Activated CD8-positive, alpha-beta T cell treated with anti-CD3 and anti-CD28 coated beads, Interleukin-2, amount 10 ng/mL, durations not matched to agents 7 days and 5 days (primary cell): ENCODE measurements around the gene TCTA. TPM values are rescaled to one million over a fixed set of nuclear protein-coding genes. Genes with fewer than 3 reads are reported as not detected.

ENCODE experiments used
- ATAC-seq: fragments of 150-1000 bp; cut with Tn5 transposase; one replicate; pipeline ENCODE4 v1.10.0; 2021; ENCODE audit warnings: moderate library complexity
- CTCF ChIA-PET: fragments of 350-600 bp; sonication (Branson Sonifier 250); formaldehyde crosslinking; loops from one replicate; lab custom pipeline; 2021; ENCODE audit warnings: antibody characterized with exemption; lab: Charles Lee
- POLR2A ChIA-PET: fragments of 350-600 bp; sonication (Branson Sonifier 250); formaldehyde crosslinking; loops from one replicate; lab custom pipeline; 2021; ENCODE audit warnings: antibody characterized with exemption; lab: Charles Lee
- DNase-seq: peaks from one replicate; pipeline ENCODE4 v3.0.0-alpha.2; 2020
- H3K27ac Mint-ChIP-seq: one replicate; pipeline ENCODE4 v1.8.0; 2021; ENCODE audit warnings: mild to moderate bottlenecking, mixed read lengths
- H3K27me3 Mint-ChIP-seq: one replicate; pipeline ENCODE4 v1.8.0; 2021; ENCODE audit warnings: low read depth, mixed read lengths
- H3K36me3 Mint-ChIP-seq: one replicate; pipeline ENCODE4 v1.8.0; 2021; ENCODE audit warnings: low read depth, mixed read lengths
- H3K4me1 Mint-ChIP-seq: one replicate; pipeline ENCODE4 v1.8.0; 2021; ENCODE audit warnings: low read depth, mixed read lengths
- H3K4me3 Mint-ChIP-seq: one replicate; pipeline ENCODE4 v1.8.0; 2021; ENCODE audit warnings: mild to moderate bottlenecking, mixed read lengths
- H3K9me3 Mint-ChIP-seq: one replicate; pipeline ENCODE4 v1.8.0; 2022; ENCODE audit warnings: mixed read lengths; ENCODE audit not compliant: insufficient read depth
- total RNA-seq, 2 experiments: library from RNA; stranded (reverse); gene quantifications; one replicate each; pipeline ENCODE4 v1.2.3, GENCODE V29; 2021

TCTA gene
- total RNA-seq, 2 experiments from 2014 or later, result 19.6 to 25.2 TPM

GRCh38 chr3:49422379-49423248 lies 10.4 kb downstream of the TCTA start, which contains the start of gene AMT:
Gene AMT, minus strand, starts transcription at chr3:49422473. Its CDS starts 23 bp downstream, at chr3:49422450.
- Mint-ChIP-seq H3K27me3 (no peaks in the 10 kb centered on the region), H3K4me3 (no peak within 1 kb of the TSS), H3K4me1 (peaks cover 61% of the 10 kb centered on the region), H3K36me3 (peaks cover 41% of the 10 kb centered on the region), H3K9me3 (no peaks in the 10 kb centered on the region), H3K27ac (peak within 1 kb of the TSS; percentile 25)
- ATAC-seq, result no peak
- DNase-seq, result no peak
- ChIA-PET CTCF (interaction anchor here (1.4 kb wide), 1 partner anchor 27 kb away, joined by 4 read pairs; no protein-coding TSS in a partner anchor), POLR2A (no interaction called here)

- Mint-ChIP-seq H3K4me1 (peaks cover 62% of the 10 kb centered on the region), H3K27ac (peak overlapping the region; percentile 67), H3K4me3 (no peak overlapping the region), H3K36me3 (peaks cover 28% of the 10 kb centered on the region), H3K27me3 (no peaks in the 10 kb centered on the region), H3K9me3 (no peaks in the 10 kb centered on the region)
- DNase-seq, result no peak
- ChIA-PET CTCF (interaction anchor here (0.7 to 2.3 kb wide), 4 partner anchors 9 to 85 kb away, joined by 3 to 8 read pairs (median 4); partner anchors contain the start of gene USP4), POLR2A (interaction anchor here (8.3 kb wide), 1 partner anchor 11 kb away, joined by 107 read pairs; the partner anchor contains the start of genes RHOA and TCTA)
- ATAC-seq, result no peak
These were observed 12.6 kb downstream of the TCTA start for GRCh38 chr3:49424816-49425215.

GRCh38 chr3:49427586-49427985 lies 15.4 kb downstream of the TCTA start:
- peak overlapping the region; percentile 90 for H3K4me3 Mint-ChIP-seq
- ChIA-PET CTCF (interaction anchor here (1.0 to 1.2 kb wide), 3 partner anchors 11 to 16 kb away, joined by 3 to 6 read pairs (median 4); no protein-coding TSS in a partner anchor), POLR2A (interaction anchor here (8.3 kb wide), 1 partner anchor 13 kb away, joined by 107 read pairs; the partner anchor contains the start of genes RHOA and TCTA)
- peaks cover 46% of the 10 kb centered on the region for H3K4me1 Mint-ChIP-seq
- H3K36me3 Mint-ChIP-seq, result peaks cover 17% of the 10 kb centered on the region
- H3K9me3 Mint-ChIP-seq, result no peaks in the 10 kb centered on the region
- no peaks in the 10 kb centered on the region for H3K27me3 Mint-ChIP-seq
- DNase-seq (no peak), ATAC-seq (no peak)
- H3K27ac Mint-ChIP-seq, result peak overlapping the region; percentile 77

- ChIA-PET CTCF (interaction anchor here (0.7 to 2.7 kb wide), 9 partner anchors 12 to 406 kb away, joined by 3 to 26 read pairs (median 5); partner anchors contain the start of genes NDUFAF3, TCTA and USP4), POLR2A (interaction anchor here (0.7 to 8.3 kb wide), 7 partner anchors 15 to 88 kb away, joined by 3 to 107 read pairs (median 4); partner anchors contain the start of genes RHOA and TCTA)
- ATAC-seq (peak; percentile 6), DNase-seq (no peak)
- peak overlapping the region; percentile 90 for H3K4me3 Mint-ChIP-seq
- H3K9me3 Mint-ChIP-seq, result no peaks in the 10 kb centered on the region
- H3K36me3 Mint-ChIP-seq, result peaks cover 13% of the 10 kb centered on the region
- H3K27me3 Mint-ChIP-seq, result no peaks in the 10 kb centered on the region
- H3K4me1 Mint-ChIP-seq, result peaks cover 37% of the 10 kb centered on the region
- peak overlapping the region; percentile 93 for H3K27ac Mint-ChIP-seq
These were observed 16.5 kb downstream of the TCTA start for GRCh38 chr3:49428752-49429080.

DNA sequence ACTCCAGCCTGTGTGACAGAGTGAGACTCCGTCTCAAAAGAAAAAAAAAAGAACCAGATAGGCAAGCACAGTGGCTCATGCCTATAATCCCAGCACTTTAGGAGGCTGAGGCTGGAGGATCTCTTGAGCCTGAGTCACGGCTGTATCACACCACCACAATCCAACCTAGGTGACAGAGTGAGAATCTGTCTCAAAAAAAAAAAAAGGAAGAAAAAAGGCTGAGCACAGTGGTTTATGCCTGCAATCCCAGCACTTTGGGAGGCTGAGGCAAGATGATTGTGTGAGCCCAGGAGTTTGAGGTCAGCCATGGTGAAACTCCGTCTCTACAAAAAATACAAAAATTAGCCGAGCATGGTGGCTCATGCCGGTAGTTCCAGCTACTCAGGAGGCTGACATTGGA lies 22.5 kb downstream of the TCTA start:
- Mint-ChIP-seq H3K36me3 (no peaks in the 10 kb centered on the region), H3K4me3 (no peak overlapping the region), H3K27me3 (no peaks in the 10 kb centered on the region), H3K27ac (no peak overlapping the region), H3K9me3 (no peaks in the 10 kb centered on the region), H3K4me1 (peaks cover 6% of the 10 kb centered on the region)
- ATAC-seq (no peak), DNase-seq (no peak)
- POLR2A ChIA-PET, result interaction anchor here (0.7 kb wide), 1 partner anchor 78 kb away, joined by 5 read pairs; no protein-coding TSS in a partner anchor
- CTCF ChIA-PET, result no interaction called here

- ATAC-seq (no peak), DNase-seq (no peak)
- Mint-ChIP-seq H3K4me3 (no peak overlapping the region), H3K9me3 (no peaks in the 10 kb centered on the region), H3K27me3 (no peaks in the 10 kb centered on the region), H3K27ac (no peak overlapping the region), H3K36me3 (no peaks in the 10 kb centered on the region), H3K4me1 (peaks cover 19% of the 10 kb centered on the region)
- POLR2A ChIA-PET, result no interaction called here
- CTCF ChIA-PET, result interaction anchor here (2.5 to 4.2 kb wide), 4 partner anchors 12 to 274 kb away, joined by 8 to 43 read pairs (median 18); partner anchors contain the start of genes KLHDC8B and USP4
These were observed 33.2 kb downstream of the TCTA start for GRCh38 chr3:49445391-49445790.

DNA sequence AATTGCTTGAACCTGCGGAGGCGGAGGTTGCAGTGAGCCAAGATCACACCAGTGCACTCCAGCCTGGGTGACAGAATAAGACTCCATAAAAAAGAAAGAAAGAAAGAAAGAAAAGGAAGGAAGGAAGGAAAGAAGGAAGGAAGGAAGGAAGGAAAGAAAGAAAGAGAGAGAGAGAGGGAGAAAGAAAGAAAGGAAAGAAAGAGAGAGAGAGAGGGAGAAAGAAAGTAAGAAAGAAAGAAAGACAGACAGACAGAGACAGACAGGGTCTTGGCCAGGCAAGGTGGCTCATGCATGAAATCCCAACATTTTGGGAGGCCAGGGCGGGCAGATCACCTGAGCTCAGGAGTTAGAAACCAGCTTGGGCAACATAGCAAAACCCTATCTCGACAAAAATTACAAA lies 41.4 kb downstream of the TCTA start:
- CTCF ChIA-PET, result interaction anchor here (0.9 to 1.3 kb wide), 2 partner anchors 25 to 86 kb away, joined by 3 to 6 read pairs; partner anchors contain the start of gene NICN1
- Mint-ChIP-seq H3K9me3 (no peaks in the 10 kb centered on the region), H3K4me1 (peaks cover 10% of the 10 kb centered on the region), H3K4me3 (no peak overlapping the region), H3K27me3 (no peaks in the 10 kb centered on the region), H3K36me3 (no peaks in the 10 kb centered on the region), H3K27ac (no peak overlapping the region)
- ATAC-seq (no peak), DNase-seq (no peak)
- POLR2A ChIA-PET, result interaction anchor here (1.0 kb wide), 1 partner anchor 113 kb away, joined by 3 read pairs; no protein-coding TSS in a partner anchor

GRCh38 chr3:49454458-49454857 lies 42.2 kb downstream of the TCTA start:
- Mint-ChIP-seq H3K27ac (no peak overlapping the region), H3K4me3 (no peak overlapping the region), H3K36me3 (no peaks in the 10 kb centered on the region), H3K27me3 (no peaks in the 10 kb centered on the region), H3K4me1 (peaks cover 3% of the 10 kb centered on the region), H3K9me3 (no peaks in the 10 kb centered on the region)
- ChIA-PET POLR2A (no interaction called here), CTCF (interaction anchor here (1.0 to 1.6 kb wide), 4 partner anchors 16 to 176 kb away, joined by 3 to 8 read pairs (median 5); partner anchors contain the start of gene DAG1)
- ATAC-seq, result no peak
- no peak for DNase-seq

DNA sequence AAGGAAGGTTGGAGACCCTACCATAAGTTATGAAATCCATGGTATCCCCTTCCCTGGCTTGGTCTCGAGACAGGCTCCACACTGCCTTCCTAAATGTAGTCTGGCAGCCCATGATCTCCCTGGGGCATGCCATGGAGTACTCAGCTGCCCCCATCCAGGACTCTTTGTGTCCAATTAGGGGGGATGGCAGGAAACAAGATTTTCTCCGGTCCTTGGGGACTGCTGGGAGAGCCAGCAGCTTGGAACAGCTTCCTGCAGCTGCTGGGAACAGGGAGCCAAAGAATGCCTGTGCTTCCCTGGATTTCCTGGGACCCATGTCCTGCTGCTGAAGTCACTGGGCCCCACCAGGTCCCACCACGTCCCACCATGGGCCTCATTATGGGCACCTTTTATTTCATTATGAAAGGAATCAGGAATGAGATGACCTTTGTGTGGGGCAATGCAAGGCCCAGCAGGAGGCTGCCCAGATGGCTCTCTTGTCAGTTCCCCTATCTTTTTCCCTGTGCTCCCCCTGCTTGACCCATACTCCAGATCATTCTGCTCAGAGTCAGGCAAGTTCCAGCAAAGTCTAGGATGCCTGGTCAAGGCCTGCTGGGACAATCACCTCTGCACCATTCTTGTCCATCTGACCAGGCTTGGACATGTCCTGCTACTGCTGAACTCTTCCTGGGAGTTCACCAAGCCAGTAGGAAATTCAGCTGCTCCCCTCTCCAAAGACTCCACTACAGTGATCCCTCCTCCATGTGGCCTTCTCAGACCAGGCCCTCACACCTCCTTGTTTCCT lies 42.9 kb downstream of the TCTA start:
- Mint-ChIP-seq H3K4me1 (peaks cover 3% of the 10 kb centered on the region), H3K27ac (no peak overlapping the region), H3K27me3 (no peaks in the 10 kb centered on the region), H3K9me3 (no peaks in the 10 kb centered on the region), H3K4me3 (no peak overlapping the region), H3K36me3 (no peaks in the 10 kb centered on the region)
- CTCF ChIA-PET, result interaction anchor here (1.0 to 1.6 kb wide), 3 partner anchors 15 to 177 kb away, joined by 3 to 8 read pairs (median 4); partner anchors contain the start of gene DAG1
- ATAC-seq, result no peak
- POLR2A ChIA-PET, result no interaction called here
- DNase-seq, result no peak

- Mint-ChIP-seq H3K36me3 (no peaks in the 10 kb centered on the region), H3K27ac (no peak overlapping the region), H3K9me3 (no peaks in the 10 kb centered on the region), H3K4me3 (no peak overlapping the region), H3K4me1 (peaks cover 3% of the 10 kb centered on the region), H3K27me3 (no peaks in the 10 kb centered on the region)
- ChIA-PET CTCF (interaction anchor here (1.0 to 1.4 kb wide), 2 partner anchors 14 to 285 kb away, joined by 3 to 4 read pairs; partner anchors contain the start of genes DAG1 and KLHDC8B), POLR2A (no interaction called here)
- no peak for DNase-seq
- ATAC-seq, result no peak
These were observed 44.2 kb downstream of the TCTA start for GRCh38 chr3:49456466-49456865.
